ENCODE measurements around the gene PLPP4.
A peak's percentile ranks its signal among the peaks of the same experiment; 100 is the strongest.

PLPP4 gene

DNA sequence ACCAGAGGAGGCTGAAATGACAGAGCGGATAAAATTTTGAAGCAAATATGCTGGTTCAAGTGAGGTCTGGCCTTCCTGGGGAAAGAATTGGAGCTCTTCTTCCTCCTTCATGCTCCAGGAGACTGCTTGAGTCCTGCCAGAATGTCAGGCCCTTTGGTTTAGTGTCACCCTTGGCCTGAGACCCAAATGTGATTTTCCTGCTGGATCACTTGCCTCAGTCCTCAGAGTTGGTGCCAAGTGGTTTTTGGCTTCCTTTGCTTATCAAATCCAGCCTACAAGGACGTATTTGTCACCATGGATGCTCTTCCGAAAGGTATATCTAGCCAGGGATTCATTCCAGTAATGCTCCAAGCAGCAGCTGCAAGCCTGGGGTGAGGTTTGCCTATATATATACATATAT is 118.4 kb downstream of the PLPP4 start:
- DNase-seq (ENCODE audit: low read depth in 3 of 3): no peak

DNA sequence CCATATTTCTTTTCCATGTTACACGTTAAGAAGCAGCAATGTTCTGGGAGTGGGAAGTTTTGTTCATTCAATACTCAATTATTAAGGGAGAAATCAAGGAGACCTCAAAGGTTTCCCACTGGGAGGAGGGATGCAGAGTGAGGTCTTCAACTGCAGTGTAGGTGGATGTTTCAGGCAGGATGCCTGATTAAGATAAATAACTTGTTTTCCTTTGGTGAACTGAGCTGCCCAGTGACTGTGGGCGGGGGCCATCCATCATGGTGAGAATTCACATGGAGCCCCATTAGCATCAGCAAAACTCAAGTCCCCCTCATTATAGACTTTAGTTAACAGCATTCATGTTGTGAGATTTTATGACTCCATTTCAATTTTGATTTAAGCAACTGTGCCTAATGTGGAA is 121.1 kb downstream of the PLPP4 start:
- no peak for DNase-seq (ENCODE audit: low read depth in 3 of 3)

DNA sequence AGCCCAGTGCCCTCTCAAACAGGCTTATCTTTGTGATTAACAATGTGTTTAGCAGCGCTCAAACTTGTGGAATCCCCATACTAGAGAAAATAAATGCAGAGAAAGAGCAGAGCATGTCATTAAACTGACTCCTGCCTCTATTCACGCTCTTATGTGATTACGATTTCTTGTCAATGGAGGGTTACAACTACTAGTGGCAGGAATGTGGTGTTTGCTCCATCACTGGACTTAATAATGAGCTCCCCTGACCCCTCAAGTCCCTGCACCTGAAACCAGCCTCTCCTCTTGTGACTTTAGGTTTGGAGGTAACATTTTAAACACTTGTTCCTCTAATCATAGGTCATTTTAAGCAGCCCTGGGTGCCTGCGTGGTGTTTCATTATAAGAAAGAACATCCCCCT is 121.9 kb downstream of the PLPP4 start:
- no peak for DNase-seq (ENCODE audit: low read depth in 3 of 3)

DNA sequence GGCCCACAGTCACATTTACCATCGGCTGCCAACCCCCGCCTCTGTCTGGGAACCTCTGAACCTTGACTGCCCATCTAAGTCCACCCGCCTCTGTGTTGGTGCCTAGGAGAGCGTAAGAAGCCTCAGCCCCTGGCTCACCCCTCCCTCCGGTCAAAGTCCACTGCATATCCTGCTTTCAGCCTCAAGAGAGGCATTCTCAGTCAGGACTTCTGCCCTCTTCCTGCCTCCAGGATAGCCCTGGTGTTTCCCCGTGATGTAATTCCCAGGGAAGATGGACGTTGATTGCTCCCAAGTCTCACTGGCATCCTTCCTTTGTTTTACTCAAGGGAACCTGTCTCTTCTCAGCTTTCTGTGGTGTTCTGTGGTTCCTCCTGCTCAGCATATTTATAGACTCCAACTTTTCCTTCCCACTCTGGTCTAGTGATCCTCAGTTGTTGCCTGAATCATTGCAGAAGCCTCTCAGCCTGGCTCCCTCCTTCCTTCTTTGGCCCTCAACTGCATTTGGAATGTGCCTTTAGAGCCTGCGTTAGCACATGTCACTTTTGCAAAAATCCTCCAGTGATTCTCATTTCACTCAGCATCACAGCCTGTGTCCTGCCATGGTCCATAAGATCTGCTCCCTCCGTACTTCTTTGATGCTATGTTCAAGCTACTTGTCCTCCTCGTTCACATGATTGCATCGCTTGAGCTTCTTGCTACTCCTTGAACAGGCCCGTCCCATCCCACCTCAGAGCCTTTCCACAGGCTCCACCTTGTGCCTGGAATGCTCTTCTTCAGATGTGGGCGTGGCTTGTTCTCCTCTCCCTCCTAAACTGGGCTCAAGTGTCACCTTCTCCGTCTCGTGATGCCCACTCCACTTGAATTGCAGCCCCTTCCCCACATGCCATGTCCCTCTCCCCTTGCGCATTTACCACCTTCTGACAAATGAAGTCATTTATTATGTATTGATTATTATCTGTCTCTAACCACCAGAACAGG is 124.2 kb downstream of the PLPP4 start:
- no peak for DNase-seq (ENCODE audit: low read depth in 3 of 3)

DNA sequence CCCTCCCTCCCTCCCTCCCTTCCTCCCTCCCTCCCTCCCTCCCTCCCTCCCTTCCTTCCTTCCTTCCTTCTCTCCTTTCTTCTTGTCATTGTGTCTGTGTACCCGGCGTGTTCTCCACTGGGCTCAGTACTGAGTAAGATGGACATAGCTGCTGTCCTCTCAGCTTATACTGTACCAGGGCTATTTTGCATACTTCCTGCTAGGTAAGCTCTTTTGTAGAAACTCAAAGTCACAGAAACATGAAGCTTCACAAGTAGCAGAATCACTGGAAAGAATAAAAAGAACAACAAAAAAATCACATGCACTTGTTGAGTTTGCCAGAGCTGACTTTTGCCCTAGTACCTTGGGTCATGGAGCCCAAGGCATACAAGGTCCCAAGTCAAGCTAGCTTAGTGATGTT is 125.7 kb downstream of the PLPP4 start:
- no peak for DNase-seq (ENCODE audit: low read depth in 3 of 3)

DNA sequence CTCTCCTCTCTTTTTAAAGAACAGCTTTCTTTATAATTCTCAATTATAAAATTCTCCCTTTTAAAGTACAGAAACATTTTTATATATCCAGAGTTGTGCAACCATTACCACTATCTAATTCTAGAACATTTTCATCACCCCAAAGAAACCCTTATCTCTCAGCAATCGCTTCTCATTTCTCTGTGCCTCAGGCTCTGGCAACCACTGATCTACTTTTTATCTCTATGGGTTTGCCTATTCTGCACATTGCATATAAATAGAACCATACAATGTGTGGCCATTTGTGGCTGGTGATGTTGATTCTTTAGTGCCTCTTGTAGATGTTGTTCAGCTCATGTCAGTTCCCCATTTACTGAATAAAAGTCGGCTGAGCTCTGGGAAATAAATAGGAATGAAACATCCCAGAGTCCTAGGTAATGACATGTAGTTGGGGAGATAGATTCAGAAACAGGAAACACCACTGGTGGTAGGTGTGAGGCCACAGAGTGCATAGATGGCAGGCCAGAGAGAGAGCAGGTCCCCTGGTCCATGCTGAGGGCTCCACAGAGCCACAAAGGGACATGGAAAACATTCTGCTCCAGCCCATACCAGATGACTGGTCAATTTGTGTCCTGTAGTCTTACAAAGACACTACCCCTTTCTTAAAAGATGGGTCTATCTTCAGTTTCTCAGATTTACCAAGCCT is 126.5 kb downstream of the PLPP4 start:
- DNase-seq (ENCODE audit: low read depth in 3 of 3): no peak

DNA sequence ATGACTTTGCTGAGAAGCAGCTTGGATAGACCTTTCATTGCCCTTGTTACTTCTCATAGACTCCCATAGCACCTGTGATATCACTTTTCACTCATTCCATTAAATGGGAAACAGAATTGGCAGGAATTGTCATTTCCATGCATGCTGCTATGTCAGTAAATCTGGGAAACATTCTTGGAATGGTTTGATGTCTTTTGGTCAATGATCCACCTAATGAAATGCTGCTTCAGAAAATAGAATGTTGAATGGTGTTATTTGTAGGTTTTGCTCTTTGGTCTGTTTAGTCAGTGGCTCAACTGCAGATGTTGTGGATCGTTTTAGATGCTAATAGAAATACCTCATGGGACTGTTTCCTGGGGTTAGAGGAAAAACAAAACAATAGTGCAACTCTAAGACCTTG is 127.8 kb downstream of the PLPP4 start:
- no peak for DNase-seq (ENCODE audit: low read depth in 3 of 3)

DNA sequence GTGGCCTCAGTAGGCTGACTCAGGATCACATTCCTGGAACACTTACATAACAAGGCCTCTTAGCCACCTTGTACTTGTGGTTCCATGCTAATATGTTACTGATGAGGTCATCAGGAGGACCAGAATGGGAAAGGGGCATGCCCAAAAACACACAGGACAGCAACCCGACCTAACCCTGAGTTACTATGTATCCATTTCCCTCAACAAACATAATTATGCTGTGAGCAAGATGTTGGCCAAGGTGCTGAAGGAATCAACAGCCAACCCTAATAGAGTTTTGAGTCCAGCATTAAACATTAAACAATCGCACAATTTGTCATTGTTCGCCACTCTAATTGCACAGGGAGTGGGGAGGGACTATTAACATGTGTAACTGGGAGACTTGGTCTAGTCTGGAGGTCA is 129.4 kb downstream of the PLPP4 start:
- no peak for DNase-seq (ENCODE audit: low read depth in 3 of 3)

DNA sequence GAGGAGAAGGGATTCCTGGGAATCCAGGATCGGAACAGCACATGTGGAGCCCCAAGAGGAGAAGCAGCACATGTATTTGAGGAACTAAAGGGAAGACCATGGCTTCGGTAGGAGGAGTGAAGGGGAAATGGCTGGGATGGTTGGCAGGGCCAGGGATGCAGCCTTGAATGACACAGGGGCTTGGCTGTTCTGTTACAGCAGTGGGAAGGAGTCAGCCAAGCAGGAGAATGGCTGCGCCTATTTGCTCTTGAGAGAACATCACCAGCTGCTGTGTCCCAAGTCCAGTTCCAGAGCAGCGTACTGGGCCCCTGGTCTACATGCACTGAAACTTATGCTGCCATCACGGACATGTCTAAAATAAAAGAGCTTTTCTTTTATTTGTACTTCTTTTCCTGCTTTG is 130.0 kb downstream of the PLPP4 start:
- DNase-seq (ENCODE audit: low read depth in 3 of 3): no peak

DNA sequence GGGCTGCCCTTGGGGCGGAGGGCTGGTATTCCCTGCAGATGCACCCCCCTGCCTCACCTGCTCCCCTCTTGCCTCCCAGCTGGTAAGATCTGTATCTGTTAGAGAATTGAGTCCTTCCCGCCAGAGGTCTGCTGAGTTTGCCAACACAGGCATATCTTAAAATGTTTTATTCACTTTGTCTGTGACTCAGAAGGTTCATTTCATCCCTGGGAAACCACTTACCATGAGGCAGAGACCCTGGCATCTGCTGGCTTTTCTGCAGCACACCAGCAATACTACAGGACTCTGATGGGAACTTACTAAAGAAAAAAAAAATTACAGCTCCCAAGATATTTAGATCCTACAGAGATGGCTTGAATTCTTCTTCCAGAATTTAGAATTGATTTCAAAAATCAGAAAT is 131.3 kb downstream of the PLPP4 start:
- no peak for DNase-seq (ENCODE audit: low read depth in 3 of 3)

DNA sequence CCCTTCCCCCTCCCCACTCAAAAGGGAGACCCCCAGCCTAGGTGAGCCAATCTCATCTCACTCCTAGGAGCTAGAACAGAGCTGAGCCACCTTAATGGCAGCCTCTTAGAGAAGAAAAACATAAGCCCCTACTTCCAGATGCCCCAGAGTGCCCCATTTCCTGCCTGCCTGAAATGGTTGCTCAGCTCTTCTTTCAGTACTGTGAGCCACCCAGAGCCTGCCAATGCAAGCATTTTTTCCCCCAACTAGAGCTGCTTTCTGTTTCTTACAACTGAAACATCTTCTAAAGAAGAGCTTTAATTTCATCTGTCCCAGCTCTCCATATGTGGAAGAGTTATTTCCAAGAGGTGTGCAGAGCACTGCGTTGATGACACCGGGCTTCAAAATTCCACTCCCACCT is 136.7 kb downstream of the PLPP4 start:
- no peak for DNase-seq (ENCODE audit: low read depth in 3 of 3)

DNA sequence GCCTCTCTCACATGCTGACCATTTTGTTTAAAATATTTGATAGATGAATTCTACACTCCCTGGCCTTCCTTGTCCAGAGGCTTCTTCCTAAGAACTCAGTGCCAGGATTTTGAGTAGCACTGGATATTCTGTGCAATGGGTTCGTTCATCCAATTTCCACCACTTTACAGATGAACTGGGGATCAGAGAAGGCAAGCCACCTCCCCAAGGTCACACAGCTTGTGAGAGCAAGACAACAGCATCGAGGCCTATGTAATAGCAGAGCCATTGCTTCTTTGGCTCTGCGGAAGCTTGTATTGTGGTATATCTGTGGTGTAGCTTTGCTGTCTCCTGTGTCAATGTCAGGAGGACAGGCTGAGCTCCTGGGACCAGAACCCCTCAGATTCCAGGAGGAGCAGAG is 140.9 kb downstream of the PLPP4 start:
- DNase-seq (ENCODE audit: low read depth in 3 of 3): no peak

DNA sequence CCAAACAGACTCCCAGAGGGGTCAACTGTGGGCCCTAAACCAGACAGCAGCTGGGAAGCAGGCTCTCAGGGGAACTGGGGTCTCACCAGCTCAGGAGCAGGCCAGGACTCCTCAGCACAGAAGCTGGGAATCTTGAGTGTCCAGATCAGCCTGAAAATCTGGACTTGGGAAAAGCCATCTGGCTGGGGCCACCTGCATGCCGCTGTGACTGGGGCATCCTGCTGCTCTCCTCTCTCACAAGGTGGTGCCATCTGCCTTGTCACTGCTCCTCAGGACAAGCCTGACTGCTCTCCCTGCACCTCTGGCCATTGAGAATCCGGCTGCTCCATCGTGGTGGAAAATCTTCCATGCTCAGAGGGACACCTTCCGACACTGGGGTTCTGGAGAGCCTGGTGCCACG is 141.4 kb downstream of the PLPP4 start:
- no peak for DNase-seq (ENCODE audit: low read depth in 3 of 3)

DNA sequence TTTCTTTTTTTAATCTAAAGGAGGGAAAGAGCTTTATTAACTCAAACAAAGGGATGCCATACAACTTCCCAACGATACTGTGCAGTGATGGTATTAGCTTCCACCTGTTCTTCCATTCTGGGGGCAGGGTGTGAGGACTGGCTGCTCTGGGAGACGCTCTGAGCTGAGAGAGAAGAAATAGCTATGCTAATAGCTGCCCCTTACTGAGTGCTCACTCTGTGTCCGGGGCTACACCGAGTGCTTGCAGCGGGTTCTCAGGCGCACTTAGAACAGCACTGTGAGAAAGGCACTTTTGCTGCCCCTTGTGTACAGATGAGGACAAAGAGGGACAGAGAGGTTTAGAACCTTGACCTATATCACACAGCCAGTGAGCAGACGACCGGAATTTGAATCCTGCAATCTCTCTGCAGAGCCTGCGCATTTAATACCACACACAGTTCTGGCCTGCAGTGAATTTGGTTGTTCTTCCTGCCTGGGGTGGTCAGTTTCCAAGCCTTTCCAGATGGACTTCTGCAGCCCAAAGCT is 142.2 kb downstream of the PLPP4 start:
- no peak for DNase-seq (ENCODE audit: low read depth in 3 of 3)

DNA sequence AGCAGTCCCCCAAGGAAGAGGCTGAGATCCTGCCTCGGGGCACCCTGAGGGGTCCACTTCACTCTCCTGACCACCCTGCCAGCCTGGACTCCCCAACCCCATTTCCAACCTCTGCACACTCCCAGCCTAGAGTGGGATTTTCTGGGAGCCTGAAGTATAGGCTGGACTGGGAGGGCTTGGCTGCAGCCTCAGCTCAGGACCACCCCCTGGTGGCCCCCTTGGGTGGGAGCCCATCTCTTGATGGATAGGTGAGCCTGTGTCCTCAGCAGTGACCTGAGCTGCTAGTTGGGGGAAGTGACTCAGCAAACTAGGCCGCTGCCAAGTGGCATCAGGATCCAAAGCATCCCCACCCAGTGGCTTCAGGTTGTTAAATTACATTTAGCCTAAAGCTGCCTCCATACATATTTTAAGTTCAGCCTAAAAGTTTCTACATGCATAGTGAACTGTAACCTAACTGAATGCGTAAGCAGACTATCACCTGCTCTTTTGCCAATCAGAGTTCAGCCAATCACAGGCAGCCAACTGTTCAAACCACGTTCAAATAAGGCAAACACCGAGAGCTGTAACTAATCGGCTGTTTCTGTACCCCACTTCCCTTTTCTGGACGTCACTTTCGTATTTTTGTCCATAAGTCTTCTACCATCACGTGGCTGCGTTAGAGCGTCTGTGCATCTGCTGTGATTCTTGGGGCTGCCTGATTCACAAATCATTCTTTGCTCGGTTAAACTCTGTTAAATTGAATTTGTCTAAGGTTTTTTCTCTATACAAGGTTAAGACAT is 144.0 kb downstream of the PLPP4 start:
- DNase-seq (ENCODE audit: low read depth in 3 of 3): peak in 1 of 3 experiments; percentile 0

DNA sequence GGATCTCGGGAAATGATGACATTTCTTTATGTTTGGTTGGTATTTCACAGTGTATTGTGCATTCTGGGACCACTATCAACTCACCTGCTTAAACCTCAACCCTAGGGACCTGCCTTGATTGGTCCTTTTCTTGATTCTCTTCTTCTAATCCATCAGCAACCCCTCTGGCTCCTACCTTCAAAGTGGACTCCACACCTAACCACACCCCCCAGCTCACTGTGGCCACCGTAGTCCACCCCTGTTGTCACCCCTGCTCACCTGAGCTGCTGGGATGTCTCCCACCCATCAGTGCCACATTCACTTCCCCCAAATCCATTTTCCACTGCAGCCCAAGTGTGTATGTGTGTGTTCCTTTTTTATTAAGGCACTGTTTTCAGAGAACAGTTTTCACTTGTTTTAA is 145.0 kb downstream of the PLPP4 start:
- DNase-seq (ENCODE audit: low read depth in 3 of 3): no peak

DNA sequence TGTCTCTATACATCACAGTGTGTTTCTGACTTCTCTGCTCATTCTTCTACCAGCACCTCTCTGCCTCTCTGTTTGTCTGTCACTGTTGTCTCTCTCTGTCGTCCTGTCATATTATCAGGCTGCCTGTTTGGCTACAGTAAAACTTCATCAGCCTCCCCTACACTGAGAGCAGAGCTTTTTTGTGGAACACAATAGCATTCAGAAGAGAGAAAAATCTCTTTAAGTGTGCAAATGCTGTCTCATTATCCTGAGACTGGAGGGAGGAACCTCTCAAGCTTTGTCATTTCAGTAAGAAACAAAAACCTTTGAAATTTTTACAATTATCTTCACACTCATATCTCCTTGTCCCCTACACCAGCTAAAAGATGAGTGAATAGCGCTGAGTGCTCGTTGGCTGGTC is 148.4 kb downstream of the PLPP4 start:
- DNase-seq (ENCODE audit: low read depth in 3 of 3): no peak

DNA sequence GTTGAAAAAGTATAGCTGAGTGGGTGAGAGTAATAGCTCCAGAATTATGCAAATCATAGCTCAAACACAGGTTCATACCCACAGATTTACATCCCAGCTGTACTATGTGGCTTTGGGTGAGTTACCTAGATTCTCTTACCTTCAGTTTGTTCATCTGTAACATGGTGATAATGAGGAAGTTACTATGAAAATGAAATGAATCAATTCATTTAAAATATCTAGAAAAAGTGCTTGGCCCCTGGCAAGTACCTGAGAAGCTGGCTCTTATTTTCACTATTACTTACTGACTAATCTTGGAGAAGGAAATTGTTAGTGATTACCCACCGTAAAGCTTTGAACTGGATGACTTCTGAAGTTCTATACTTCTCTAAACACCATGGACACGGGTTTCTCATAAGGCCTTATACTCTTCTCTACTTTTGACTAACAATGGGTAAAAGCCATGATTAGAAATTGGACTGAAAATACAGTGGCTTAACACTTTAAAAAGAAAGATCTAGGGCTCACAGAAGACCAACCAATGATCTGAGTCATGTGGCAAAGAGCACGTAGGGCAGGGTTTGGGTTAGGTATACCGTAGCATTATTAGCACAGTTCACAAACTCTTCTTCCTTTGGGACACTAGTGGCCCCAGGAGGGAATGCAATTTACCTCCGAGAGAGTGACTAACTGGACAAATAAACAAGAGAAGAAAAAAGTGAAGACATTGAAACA is 149.2 kb downstream of the PLPP4 start:
- DNase-seq (ENCODE audit: low read depth in 3 of 3): no peak

DNA sequence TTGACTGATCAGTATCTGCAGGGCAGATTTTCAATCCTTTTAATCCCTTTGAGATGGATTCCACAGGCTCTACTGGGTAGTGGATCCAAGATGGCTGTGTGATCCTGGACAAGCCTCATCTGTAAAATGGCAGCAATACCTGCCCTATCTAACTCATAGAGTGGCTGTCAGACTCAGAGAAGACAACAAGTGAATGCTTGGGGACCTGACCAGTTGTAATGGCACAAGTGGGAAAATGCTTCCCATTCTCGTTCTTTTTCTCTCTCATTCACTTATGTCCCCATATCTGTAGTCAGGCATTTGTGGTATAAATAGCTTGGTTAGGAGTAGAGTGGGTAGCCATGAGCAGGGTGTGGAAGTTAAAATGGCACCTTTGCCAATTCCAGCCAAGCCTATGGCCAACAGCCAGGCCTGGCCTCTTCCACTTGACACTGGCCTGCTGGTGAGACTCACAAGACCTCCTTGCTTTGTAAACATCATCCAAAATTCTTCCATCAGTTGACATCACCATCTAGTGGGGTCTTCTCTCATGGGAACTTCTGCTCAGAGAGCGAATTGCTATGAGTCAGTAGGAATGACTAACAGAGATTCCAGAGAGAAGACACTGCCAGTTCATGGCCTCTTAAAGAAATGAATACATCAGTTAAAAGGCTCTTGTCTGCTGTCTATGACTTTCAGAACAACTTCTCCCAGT is 150.1 kb downstream of the PLPP4 start:
- DNase-seq (ENCODE audit: low read depth in 3 of 3): no peak

DNA sequence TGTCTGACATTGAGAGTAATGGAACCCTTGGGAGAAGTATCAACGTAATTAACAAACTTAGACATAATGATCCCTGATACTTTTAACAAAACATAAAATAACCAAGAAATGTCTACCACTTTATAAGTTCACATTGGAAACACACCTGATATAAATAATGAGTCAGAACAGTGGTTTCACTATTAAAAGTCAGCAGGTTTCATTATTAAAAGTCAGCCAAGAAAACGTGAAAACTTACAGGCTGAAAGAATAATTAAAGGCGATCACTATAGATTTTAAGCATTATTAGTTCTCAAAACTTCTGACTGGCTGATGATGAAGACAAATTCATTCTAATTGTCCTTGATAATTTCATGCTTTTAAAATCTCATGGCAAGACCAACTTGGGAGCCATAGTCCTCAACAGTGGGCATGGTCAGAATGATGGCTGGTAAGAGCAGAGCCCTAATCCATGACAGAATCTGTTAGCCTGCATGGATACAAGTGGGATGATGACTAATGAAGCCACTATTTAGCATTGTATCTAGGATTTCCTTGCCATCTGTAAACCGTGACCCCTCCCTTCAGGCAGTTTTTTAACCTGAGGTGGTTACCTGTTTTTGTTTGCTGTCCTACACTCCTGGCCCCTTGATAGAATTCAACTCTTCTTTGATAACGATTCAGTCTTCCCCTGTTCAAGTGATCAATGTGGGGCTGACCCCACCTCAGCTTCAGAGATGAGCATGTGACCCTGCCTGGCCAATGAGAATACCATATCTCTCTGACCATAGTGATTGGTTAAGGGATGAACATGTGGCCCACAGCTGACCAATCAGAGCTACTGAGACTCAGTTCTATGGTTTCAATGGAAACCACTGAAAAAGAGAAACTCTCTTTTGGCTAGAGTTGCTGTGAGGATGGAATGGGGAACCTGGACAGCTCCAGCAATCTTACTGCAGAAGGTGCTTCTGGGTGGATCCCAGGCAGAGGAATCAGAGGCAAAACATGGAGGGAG is 151.0 kb downstream of the PLPP4 start:
- no peak for DNase-seq (ENCODE audit: low read depth in 3 of 3)

Data from stimulated activated CD4-positive, alpha-beta T cell treated with anti-CD3 and anti-CD28 coated beads, TNF-alpha, amount 100 ng/mL, for 24 hours (primary cell).